Activated CD4-positive, alpha-beta T cell treated with anti-CD3 and anti-CD28 coated beads for 48 hours (primary cell): Measurements from ENCODE around the gene EMC6.
A peak's percentile ranks its signal among the peaks of the same experiment; 100 is the strongest.
"Not testable (repeated sequence)": the region's sequence is repeated elsewhere in the genome, so short reads cannot be mapped to it uniquely, and the experiment has no call there.

ENCODE experiments used
- DNase-seq: peaks from one replicate; pipeline ENCODE4 v3.0.0-alpha.2; 2020

The EMC6 gene

GRCh38 chr17:3682033-3682432 is 13.4 kb downstream of the EMC6 start:
- no peak for DNase-seq

GRCh38 chr17:3683054-3683511 is 14.5 kb downstream of the EMC6 start:
- DNase-seq, result peak; percentile 71

DNA sequence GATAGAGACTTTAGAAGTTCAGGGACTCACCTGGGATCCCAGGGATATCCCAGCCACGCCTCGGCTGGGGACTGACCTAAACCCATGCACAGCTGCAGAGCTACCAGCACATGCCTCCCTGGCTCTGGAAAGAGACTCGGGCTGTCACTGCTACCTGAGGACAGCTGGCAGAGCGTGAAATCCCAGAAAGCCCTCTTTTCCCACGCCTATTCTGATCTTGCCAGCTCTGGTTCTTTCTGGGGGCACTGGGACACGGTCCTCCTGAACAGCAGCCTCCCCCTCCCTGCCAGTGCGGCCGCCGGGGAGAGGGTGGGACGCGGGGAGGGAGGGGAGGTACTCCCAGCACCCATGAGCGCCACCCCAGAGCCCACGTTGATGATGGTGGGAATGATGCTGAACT is 16.6 kb downstream of the EMC6 start:
- DNase-seq, result no peak

DNA sequence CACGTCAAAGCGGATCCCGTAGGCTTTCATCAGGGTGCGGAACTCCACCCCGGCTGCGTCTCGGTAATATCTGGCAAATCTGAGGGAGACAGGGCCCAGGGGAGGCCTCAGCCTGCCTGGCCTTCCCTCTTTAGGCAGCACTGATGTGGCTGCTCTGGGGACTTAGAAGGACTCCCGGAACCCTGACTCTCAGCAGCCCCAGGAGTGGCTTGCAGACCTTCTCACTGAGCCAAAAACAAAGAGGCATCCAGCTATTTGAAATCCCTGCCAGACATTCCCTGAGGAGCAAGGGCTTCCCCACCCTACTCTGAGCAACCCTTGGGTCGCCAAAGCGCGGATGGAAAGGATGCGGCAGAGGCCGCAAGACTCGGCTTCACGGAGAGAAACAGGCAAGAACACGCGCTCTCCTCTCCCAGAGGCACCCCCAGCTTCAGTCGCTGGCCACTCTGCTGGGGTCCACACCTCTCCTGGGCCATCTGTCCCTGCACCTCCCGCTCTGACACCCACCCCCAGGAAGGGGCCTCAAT is 19.5 kb downstream of the EMC6 start:
- DNase-seq, result no peak

DNA sequence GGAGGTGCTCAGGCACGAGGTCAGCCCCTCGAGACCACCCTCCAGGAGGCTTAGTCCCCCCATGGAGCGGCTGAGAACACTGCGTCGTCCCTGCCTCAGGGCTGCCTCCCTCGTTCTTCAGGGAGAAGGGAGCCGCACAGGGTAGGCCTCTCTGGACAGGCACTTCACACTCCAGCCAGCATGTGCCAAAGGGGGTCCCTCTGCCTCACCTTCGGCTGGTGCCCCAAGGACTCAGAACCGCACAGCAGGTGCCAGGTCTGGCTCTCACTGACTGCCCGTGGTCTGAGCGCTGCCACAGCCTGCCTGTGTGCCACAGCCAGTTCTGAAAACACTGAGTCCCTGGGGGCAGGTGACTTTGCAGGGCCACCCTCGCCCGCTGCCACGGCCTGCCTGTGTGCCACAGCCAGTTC is 20.2 kb downstream of the EMC6 start:
- DNase-seq, result no peak

DNA sequence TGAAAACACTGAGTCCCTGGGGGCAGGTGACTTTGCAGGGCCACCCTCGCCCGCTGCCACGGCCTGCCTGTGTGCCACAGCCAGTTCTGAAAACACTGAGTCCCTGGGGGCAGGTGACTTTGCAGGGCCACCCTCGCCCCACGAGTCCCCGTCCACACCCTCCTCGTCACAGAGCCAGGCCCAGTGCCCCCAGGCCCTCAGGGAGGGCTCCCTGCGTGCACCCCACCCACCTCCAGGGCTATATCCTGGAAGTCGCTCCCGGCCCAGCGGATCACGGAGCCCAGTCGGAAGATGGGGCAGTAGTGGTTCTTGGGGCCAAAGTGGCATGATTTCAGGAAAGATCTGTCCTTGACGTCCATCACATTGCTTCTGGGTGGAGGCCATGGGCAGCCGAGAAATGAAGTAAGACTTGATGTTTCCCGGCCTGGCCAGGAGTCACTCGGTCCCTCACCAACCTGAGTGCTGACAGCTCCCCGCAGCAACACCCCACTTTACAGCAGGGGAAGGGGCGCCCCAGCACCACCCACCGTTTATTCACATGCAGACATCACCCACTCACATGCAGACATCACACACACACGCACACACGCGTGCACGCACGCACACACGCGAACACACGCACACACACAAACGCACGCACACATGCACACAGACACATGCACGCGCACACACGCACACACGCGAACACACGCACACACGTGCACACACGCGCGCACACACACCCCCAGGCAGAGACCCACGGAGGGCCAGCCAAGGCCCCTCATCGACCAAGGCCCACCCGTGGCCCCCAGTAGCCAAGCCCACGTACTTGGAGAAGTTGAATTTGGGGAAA is 20.9 kb downstream of the EMC6 start:
- no peak for DNase-seq

GRCh38 chr17:3690094-3690715 is 21.6 kb downstream of the EMC6 start:
- no peak for DNase-seq

GRCh38 chr17:3691617-3692067 is 23.0 kb downstream of the EMC6 start:
- DNase-seq, result no peak

DNA sequence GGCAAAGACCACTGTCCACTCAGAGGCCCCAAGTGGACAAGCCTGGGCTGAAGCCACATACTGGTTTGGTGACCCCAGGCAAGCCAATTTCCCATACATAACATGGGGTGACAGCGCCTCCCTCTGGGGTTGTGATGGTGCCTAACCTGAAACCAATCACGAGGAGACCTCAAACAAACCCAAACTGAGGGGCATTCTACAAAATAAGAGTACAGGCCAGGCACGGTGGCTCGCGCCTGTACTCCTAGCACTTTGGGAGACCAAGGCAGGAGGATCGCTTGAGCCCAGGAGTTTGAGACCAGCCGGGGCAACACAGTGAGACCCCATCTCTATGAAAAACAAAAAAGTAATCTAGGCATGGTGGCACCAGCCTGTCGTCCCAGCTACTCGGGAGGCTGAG is 23.7 kb downstream of the EMC6 start:
- no peak for DNase-seq

GRCh38 chr17:3693141-3693540 is 24.5 kb downstream of the EMC6 start:
- DNase-seq, result no peak

DNA sequence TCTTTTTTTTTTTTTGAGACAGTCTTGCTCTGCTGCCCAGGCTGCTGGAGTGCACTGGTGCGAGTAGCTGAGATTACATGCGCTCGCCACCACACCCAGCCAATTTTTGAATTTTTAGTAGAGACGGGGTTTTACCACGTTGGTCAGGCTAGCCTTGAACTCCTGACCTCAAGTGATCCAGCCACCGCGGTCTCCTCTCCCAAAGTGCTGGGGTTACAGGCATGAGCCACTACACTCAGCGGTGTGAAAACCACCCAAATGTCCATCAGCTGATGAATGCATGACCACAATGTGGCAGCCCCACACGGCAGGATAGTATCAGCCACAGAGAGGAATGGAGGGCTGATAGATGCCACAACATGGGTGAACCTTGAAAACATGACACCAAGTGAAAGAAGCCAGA is 25.2 kb downstream of the EMC6 start:
- DNase-seq, result peak; percentile 59

GRCh38 chr17:3695129-3695722 is 26.6 kb downstream of the EMC6 start:
- no peak for DNase-seq

DNA sequence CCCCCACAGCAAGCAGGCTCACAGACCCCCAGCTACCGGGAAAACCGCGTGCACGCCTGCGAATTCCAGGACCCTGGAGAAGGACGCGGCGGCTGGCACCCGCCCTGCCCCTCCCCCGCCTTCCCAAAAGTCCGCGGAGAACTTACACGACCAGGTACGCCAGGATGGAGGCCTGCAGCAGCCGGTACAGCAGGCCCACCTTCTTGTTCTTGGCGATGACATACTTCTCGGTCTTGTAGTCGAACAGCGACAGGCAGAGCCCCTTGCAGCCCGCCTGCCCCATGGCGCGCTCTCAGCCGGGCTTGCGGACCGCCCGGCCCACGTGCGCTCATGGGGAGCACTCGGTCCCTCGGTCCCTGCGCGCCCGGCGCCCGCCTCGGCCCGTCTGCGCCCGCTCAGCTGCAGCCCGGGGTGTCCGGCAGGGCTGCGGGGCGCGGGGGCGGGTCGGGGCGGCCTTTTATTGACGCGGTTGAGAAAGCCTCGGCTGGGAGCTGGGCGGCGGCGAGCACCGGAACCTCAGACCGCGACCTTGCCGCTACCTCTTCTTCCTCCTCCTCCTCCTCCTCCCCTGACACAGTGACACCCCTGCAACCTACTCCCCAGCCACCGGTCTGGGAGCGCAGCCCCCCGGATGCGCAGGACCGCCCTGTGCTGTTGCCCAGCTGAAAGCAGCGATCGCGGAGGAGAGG is 27.3 kb downstream of the EMC6 start, which contains the start of gene P2RX5:
TSS of gene P2RX5 (minus strand) at position 433 of the 689 bp plus-strand sequence. CDS start at position 283, 150 bp downstream.
- peak; percentile 49 for DNase-seq

DNA sequence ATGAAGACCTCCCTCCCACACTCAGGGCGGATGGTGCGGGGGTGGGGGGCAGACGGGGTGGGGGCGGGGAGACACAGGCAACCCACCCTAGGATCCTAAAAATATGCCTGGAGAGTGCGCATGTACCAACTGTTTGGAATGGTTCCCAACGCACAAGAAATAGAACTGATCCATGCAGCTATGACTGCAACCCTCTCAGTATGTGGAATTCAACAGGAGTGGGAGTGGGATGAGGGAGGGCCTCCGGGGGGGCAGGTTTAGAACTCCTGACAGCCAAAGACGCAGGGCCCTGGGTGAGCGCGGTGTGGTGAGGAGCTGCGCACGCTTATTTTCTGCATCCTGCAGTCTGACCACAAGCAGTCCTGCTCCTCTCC is 28.5 kb downstream of the EMC6 start:
- no peak for DNase-seq

GRCh38 chr17:3698139-3698538 is 29.5 kb downstream of the EMC6 start:
- DNase-seq, result no peak

DNA sequence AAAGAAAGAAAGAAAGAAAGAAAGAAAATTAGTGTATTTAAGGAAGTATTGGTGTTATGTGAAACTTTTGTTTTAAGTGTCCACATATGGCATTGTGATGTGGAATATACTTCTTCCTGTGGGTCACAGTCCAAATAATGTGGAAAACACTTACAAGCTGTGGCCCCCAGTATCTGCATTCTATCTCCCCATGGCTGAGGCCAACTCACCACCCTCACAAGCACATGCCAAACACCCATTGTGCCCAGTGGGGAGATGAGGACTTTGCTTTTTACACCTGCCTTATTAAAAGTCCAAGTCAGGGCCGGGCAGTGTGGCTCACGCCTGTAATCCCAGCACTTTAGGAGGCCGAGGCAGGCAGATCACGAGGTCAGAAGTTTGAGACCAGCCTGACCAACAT is 31.3 kb downstream of the EMC6 start:
- no peak for DNase-seq

DNA sequence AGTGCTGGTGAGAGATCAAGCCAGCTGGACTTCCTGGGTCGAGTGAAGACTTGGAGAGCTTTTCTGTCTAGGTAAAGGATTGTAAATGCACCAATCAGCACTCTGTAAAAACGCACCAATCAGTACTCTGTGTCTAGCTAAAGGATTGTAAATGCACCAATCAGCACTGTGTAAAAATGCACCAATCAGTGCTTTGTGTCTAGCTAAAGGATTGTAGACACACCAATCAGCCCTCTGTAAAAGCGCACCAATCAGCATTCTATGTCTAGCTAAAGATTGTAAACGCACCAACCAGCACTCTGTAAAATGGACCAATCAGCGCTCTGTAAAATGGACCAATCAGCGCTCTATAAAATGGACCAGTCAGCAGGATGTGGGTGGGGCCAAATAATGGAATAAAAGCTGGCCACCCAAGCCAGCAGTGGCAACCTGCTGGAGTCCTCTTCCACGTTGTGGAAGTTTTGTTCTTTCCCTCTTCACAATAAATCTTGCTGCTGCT is 33.5 kb downstream of the EMC6 start:
- not testable (repeated sequence) for DNase-seq

GRCh38 chr17:3704931-3705717 is 36.5 kb downstream of the EMC6 start:
- no peak for DNase-seq

- not testable (repeated sequence) for DNase-seq
These were observed 37.0 kb downstream of the EMC6 start for GRCh38 chr17:3705718-3705984.

DNA sequence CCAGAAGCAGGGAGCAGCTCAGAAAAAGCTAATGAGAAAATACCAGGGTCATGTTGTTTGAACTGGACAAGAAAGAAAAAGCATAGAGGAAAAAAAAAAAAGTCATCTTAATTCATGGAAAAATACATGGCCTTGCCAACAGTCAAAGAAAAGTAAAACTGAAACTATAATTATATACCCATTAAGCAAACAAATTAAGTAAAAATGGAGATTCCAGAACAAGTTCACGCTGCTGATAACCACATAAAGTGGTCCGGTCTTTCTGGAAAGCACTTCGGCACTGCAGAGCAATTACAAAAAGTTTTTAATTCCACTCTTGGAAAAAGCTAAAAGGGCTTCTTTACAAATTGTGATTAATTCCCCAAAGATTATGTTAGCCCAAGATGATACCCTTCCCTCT is 39.8 kb downstream of the EMC6 start:
- DNase-seq, result no peak

GRCh38 chr17:3710951-3711383 is 42.4 kb downstream of the EMC6 start:
- DNase-seq, result peak; percentile 79

- DNase-seq, result peak; percentile 60
These were observed 44.3 kb downstream of the EMC6 start for GRCh38 chr17:3712811-3713463.
